Measurements from ENCODE around the gene RAB27A.

- TF ChIP-seq, protein P1, sequence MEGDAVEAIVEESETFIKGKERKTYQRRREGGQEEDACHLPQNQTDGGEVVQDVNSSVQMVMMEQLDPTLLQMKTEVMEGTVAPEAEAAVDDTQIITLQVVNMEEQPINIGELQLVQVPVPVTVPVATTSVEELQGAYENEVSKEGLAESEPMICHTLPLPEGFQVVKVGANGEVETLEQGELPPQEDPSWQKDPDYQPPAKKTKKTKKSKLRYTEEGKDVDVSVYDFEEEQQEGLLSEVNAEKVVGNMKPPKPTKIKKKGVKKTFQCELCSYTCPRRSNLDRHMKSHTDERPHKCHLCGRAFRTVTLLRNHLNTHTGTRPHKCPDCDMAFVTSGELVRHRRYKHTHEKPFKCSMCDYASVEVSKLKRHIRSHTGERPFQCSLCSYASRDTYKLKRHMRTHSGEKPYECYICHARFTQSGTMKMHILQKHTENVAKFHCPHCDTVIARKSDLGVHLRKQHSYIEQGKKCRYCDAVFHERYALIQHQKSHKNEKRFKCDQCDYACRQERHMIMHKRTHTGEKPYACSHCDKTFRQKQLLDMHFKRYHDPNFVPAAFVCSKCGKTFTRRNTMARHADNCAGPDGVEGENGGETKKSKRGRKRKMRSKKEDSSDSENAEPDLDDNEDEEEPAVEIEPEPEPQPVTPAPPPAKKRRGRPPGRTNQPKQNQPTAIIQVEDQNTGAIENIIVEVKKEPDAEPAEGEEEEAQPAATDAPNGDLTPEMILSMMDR (optimal IDR thresholded peaks at IDR 0.05 in 1 of 3, IDR thresholded peaks at IDR 0.05 in 1 of 3, conservative IDR thresholded peaks at IDR 0.05 in 1 of 3; ENCODE audit: extremely low read depth in 1 of 3, insufficient read depth in 2 of 3, low read length in 3 of 3) = no peak
- TF ChIP-seq EZH2 (IDR thresholded peaks at IDR 0.05; ENCODE audit: low read length) = no peak
Observed at GRCh38 chr15:55297315-55297714, 7.7 kb upstream of the RAB27A start.
